ENCODE results near the gene MAGI1.

MAGI1 gene

GRCh38 chr3:65914740-65915367, 123.9 kb downstream of the MAGI1 start:
- DNase-seq, result no peak
- Mint-ChIP-seq H3K27ac (no peak overlapping the region), H3K27me3 (no peaks in the 10 kb centered on the region), H3K4me3 (no peak overlapping the region), H3K9me3 (peaks cover 5% of the 10 kb centered on the region), H3K4me1 (no peaks in the 10 kb centered on the region), H3K36me3 (no peaks in the 10 kb centered on the region)
- CTCF ChIA-PET, result no interaction called here

- CTCF ChIA-PET, result no interaction called here
Observed at GRCh38 chr3:65914032-65914739, 124.5 kb downstream of the MAGI1 start.

GRCh38 chr3:65912647-65913046, 126.1 kb downstream of the MAGI1 start:
- H3K36me3 Mint-ChIP-seq, result no peaks in the 10 kb centered on the region
- H3K9me3 Mint-ChIP-seq, result peaks cover 2% of the 10 kb centered on the region
- CTCF ChIA-PET, result no interaction called here
- no peaks in the 10 kb centered on the region for H3K4me1 Mint-ChIP-seq
- H3K27me3 Mint-ChIP-seq, result no peaks in the 10 kb centered on the region
- no peak overlapping the region for H3K4me3 Mint-ChIP-seq
- DNase-seq, result no peak
- H3K27ac Mint-ChIP-seq, result no peak overlapping the region

More at GRCh38 chr3:65914032-65914739, 124.5 kb downstream of the MAGI1 start:
- DNase-seq, result no peak
- H3K36me3 Mint-ChIP-seq, result no peaks in the 10 kb centered on the region
- no peak overlapping the region for H3K27ac Mint-ChIP-seq
- H3K4me3 Mint-ChIP-seq, result no peak overlapping the region
- H3K4me1 Mint-ChIP-seq, result no peaks in the 10 kb centered on the region
- H3K9me3 Mint-ChIP-seq, result peaks cover 2% of the 10 kb centered on the region
- H3K27me3 Mint-ChIP-seq, result no peaks in the 10 kb centered on the region

- H3K4me3 Mint-ChIP-seq, result no peak overlapping the region
- H3K27me3 Mint-ChIP-seq, result no peaks in the 10 kb centered on the region
- DNase-seq, result no peak
- H3K4me1 Mint-ChIP-seq, result no peaks in the 10 kb centered on the region
- CTCF ChIA-PET, result no interaction called here
- no peaks in the 10 kb centered on the region for H3K36me3 Mint-ChIP-seq
- no peak overlapping the region for H3K27ac Mint-ChIP-seq
- peaks cover 3% of the 10 kb centered on the region for H3K9me3 Mint-ChIP-seq
Observed at GRCh38 chr3:65908588-65908987, 130.1 kb downstream of the MAGI1 start.

- no peak overlapping the region for H3K4me3 Mint-ChIP-seq
- CTCF ChIA-PET, result no interaction called here
- H3K36me3 Mint-ChIP-seq, result no peaks in the 10 kb centered on the region
- no peak overlapping the region for H3K27ac Mint-ChIP-seq
- H3K9me3 Mint-ChIP-seq, result peaks cover 3% of the 10 kb centered on the region
- H3K27me3 Mint-ChIP-seq, result no peaks in the 10 kb centered on the region
- no peak for DNase-seq
- H3K4me1 Mint-ChIP-seq, result no peaks in the 10 kb centered on the region
Observed at GRCh38 chr3:65907232-65908130, 131.2 kb downstream of the MAGI1 start.

- no peaks in the 10 kb centered on the region for H3K27me3 Mint-ChIP-seq
- no peaks in the 10 kb centered on the region for H3K4me1 Mint-ChIP-seq
- H3K9me3 Mint-ChIP-seq, result peaks cover 3% of the 10 kb centered on the region
- CTCF ChIA-PET, result no interaction called here
- H3K36me3 Mint-ChIP-seq, result no peaks in the 10 kb centered on the region
- no peak overlapping the region for H3K27ac Mint-ChIP-seq
- no peak for DNase-seq
- no peak overlapping the region for H3K4me3 Mint-ChIP-seq
Observed at GRCh38 chr3:65905771-65906170, 132.9 kb downstream of the MAGI1 start.

GRCh38 chr3:65904016-65904415, 134.7 kb downstream of the MAGI1 start:
- no peaks in the 10 kb centered on the region for H3K36me3 Mint-ChIP-seq
- peaks cover 3% of the 10 kb centered on the region for H3K9me3 Mint-ChIP-seq
- H3K27me3 Mint-ChIP-seq, result no peaks in the 10 kb centered on the region
- no peak overlapping the region for H3K27ac Mint-ChIP-seq
- no peak for DNase-seq
- H3K4me3 Mint-ChIP-seq, result no peak overlapping the region
- CTCF ChIA-PET, result no interaction called here
- H3K4me1 Mint-ChIP-seq, result no peaks in the 10 kb centered on the region

- peaks cover 3% of the 10 kb centered on the region for H3K9me3 Mint-ChIP-seq
- DNase-seq, result no peak
- H3K36me3 Mint-ChIP-seq, result no peaks in the 10 kb centered on the region
- H3K4me1 Mint-ChIP-seq, result no peaks in the 10 kb centered on the region
- no peaks in the 10 kb centered on the region for H3K27me3 Mint-ChIP-seq
- CTCF ChIA-PET, result no interaction called here
- H3K4me3 Mint-ChIP-seq, result no peak overlapping the region
- H3K27ac Mint-ChIP-seq, result no peak overlapping the region
Observed at GRCh38 chr3:65902304-65902793, 136.4 kb downstream of the MAGI1 start.

GRCh38 chr3:65901226-65901625, 137.5 kb downstream of the MAGI1 start:
- Mint-ChIP-seq H3K36me3 (no peaks in the 10 kb centered on the region), H3K4me3 (no peak overlapping the region), H3K27me3 (no peaks in the 10 kb centered on the region), H3K27ac (no peak overlapping the region), H3K9me3 (peaks cover 3% of the 10 kb centered on the region), H3K4me1 (no peaks in the 10 kb centered on the region)
- DNase-seq, result no peak
- CTCF ChIA-PET, result no interaction called here

- CTCF ChIA-PET, result no interaction called here
- DNase-seq, result no peak
- H3K36me3 Mint-ChIP-seq, result no peaks in the 10 kb centered on the region
- no peaks in the 10 kb centered on the region for H3K4me1 Mint-ChIP-seq
- no peak overlapping the region for H3K27ac Mint-ChIP-seq
- no peaks in the 10 kb centered on the region for H3K9me3 Mint-ChIP-seq
- no peak overlapping the region for H3K4me3 Mint-ChIP-seq
- no peaks in the 10 kb centered on the region for H3K27me3 Mint-ChIP-seq
Observed at GRCh38 chr3:65899226-65899625, 139.5 kb downstream of the MAGI1 start.

GRCh38 chr3:65897766-65898165, 141.0 kb downstream of the MAGI1 start:
- DNase-seq, result no peak
- CTCF ChIA-PET, result no interaction called here
- no peaks in the 10 kb centered on the region for H3K4me1 Mint-ChIP-seq
- no peaks in the 10 kb centered on the region for H3K27me3 Mint-ChIP-seq
- no peak overlapping the region for H3K27ac Mint-ChIP-seq
- no peak overlapping the region for H3K4me3 Mint-ChIP-seq
- H3K36me3 Mint-ChIP-seq, result no peaks in the 10 kb centered on the region
- no peaks in the 10 kb centered on the region for H3K9me3 Mint-ChIP-seq

- DNase-seq, result no peak
- Mint-ChIP-seq H3K4me1 (no peaks in the 10 kb centered on the region), H3K9me3 (no peaks in the 10 kb centered on the region), H3K27ac (no peak overlapping the region), H3K4me3 (no peak overlapping the region), H3K27me3 (no peaks in the 10 kb centered on the region), H3K36me3 (no peaks in the 10 kb centered on the region)
- CTCF ChIA-PET, result no interaction called here
Observed at GRCh38 chr3:65896321-65896720, 142.4 kb downstream of the MAGI1 start.

GRCh38 chr3:65894679-65895453, 143.9 kb downstream of the MAGI1 start:
- Mint-ChIP-seq H3K9me3 (peaks cover 5% of the 10 kb centered on the region), H3K36me3 (no peaks in the 10 kb centered on the region), H3K4me1 (no peaks in the 10 kb centered on the region), H3K4me3 (no peak overlapping the region), H3K27me3 (no peaks in the 10 kb centered on the region), H3K27ac (no peak overlapping the region)
- CTCF ChIA-PET, result no interaction called here
- no peak for DNase-seq

- Mint-ChIP-seq H3K27ac (no peak overlapping the region), H3K36me3 (no peaks in the 10 kb centered on the region), H3K27me3 (no peaks in the 10 kb centered on the region), H3K4me3 (no peak overlapping the region), H3K9me3 (peaks cover 5% of the 10 kb centered on the region), H3K4me1 (no peaks in the 10 kb centered on the region)
- DNase-seq, result no peak
- CTCF ChIA-PET, result no interaction called here
Observed at GRCh38 chr3:65894126-65894525, 144.6 kb downstream of the MAGI1 start.
